Chondrocyte (in vitro differentiated cells): ENCODE data around the gene DNAJB5. TPM values are rescaled to one million over a fixed set of nuclear protein-coding genes. Genes with fewer than 3 reads are reported as not detected.

Source experiments
- DNase-seq: peaks from one replicate; pipeline ENCODE4 v3.0.0; 2021; ENCODE audit warnings: mixed read lengths, low spot score
- H3K27ac Mint-ChIP-seq: one replicate; pipeline ENCODE4 v1.8.0; 2021; ENCODE audit warnings: mild to moderate bottlenecking, moderate library complexity, mixed read lengths; ENCODE audit not compliant: unreplicated experiment
- H3K27me3 Mint-ChIP-seq: 2 replicates; pipeline ENCODE4 v1.8.0; 2021; ENCODE audit warnings: low read depth, mixed read lengths
- H3K36me3 Mint-ChIP-seq: 2 replicates; pipeline ENCODE4 v1.8.0; 2021; ENCODE audit warnings: low read depth, mixed read lengths
- H3K4me1 Mint-ChIP-seq: 2 replicates; pipeline ENCODE4 v1.8.0; 2021; ENCODE audit warnings: low read depth, mild to moderate bottlenecking, mixed read lengths
- H3K4me3 Mint-ChIP-seq: one replicate; pipeline ENCODE4 v1.8.0; 2021; ENCODE audit warnings: mild to moderate bottlenecking, moderate library complexity, mixed read lengths; ENCODE audit not compliant: unreplicated experiment
- H3K9me3 Mint-ChIP-seq: 2 replicates; pipeline ENCODE4 v1.8.0; 2021; ENCODE audit warnings: low read depth, mixed read lengths
- total RNA-seq: library from RNA; stranded (reverse); gene quantifications from 3 replicates; pipeline ENCODE4 v1.2.1, GENCODE V29; 2021
- TF ChIP-seq, protein P1 (sequence below): fragments of 200-600 bp; sonication (generic); IDR thresholded peaks from 2 replicates; pipeline ENCODE4 v1.5.0; 2021; ENCODE audit warnings: antibody characterized with exemption, mild to moderate bottlenecking, moderate library complexity

Gene DNAJB5
- total RNA-seq, 1 donor from 2014 or later: 15.2 TPM

GRCh38 chr9:34993502-34994259 lies 4.1 kb downstream of the DNAJB5 start:
- no peak for DNase-seq
- H3K4me1 Mint-ChIP-seq: peaks cover 70% of the 10 kb centered on the region
- no peak overlapping the region for H3K4me3 Mint-ChIP-seq

GRCh38 chr9:34994260-34994899 lies 4.8 kb downstream of the DNAJB5 start:
- Mint-ChIP-seq H3K4me3 (no peak overlapping the region), H3K36me3 (peaks cover 10% of the 10 kb centered on the region), H3K4me1 (peaks cover 63% of the 10 kb centered on the region), H3K27me3 (no peaks in the 10 kb centered on the region), H3K27ac (peak overlapping the region; percentile 92), H3K9me3 (no peaks in the 10 kb centered on the region)
- DNase-seq: no peak
- TF ChIP-seq, protein P1, sequence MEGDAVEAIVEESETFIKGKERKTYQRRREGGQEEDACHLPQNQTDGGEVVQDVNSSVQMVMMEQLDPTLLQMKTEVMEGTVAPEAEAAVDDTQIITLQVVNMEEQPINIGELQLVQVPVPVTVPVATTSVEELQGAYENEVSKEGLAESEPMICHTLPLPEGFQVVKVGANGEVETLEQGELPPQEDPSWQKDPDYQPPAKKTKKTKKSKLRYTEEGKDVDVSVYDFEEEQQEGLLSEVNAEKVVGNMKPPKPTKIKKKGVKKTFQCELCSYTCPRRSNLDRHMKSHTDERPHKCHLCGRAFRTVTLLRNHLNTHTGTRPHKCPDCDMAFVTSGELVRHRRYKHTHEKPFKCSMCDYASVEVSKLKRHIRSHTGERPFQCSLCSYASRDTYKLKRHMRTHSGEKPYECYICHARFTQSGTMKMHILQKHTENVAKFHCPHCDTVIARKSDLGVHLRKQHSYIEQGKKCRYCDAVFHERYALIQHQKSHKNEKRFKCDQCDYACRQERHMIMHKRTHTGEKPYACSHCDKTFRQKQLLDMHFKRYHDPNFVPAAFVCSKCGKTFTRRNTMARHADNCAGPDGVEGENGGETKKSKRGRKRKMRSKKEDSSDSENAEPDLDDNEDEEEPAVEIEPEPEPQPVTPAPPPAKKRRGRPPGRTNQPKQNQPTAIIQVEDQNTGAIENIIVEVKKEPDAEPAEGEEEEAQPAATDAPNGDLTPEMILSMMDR: peak; percentile 77

More at GRCh38 chr9:34993502-34994259, 4.1 kb downstream of the DNAJB5 start:
- Mint-ChIP-seq H3K27me3 (no peaks in the 10 kb centered on the region), H3K27ac (peak overlapping the region; percentile 92), H3K36me3 (peaks cover 10% of the 10 kb centered on the region), H3K9me3 (no peaks in the 10 kb centered on the region)
- TF ChIP-seq, protein P1: no peak

- no peak for DNase-seq
These were observed 5.5 kb downstream of the DNAJB5 start for GRCh38 chr9:34994900-34995669.

GRCh38 chr9:34995670-34996060 lies 6.1 kb downstream of the DNAJB5 start:
- TF ChIP-seq, protein P1: no peak
- Mint-ChIP-seq H3K4me3 (no peak overlapping the region), H3K27ac (peak overlapping the region; percentile 92), H3K27me3 (no peaks in the 10 kb centered on the region), H3K4me1 (peaks cover 56% of the 10 kb centered on the region), H3K36me3 (peaks cover 10% of the 10 kb centered on the region), H3K9me3 (no peaks in the 10 kb centered on the region)
- DNase-seq: no peak

More at GRCh38 chr9:34994900-34995669, 5.5 kb downstream of the DNAJB5 start:
- H3K27me3 Mint-ChIP-seq: no peaks in the 10 kb centered on the region
- peaks cover 10% of the 10 kb centered on the region for H3K36me3 Mint-ChIP-seq
- H3K4me3 Mint-ChIP-seq: no peak overlapping the region
- H3K4me1 Mint-ChIP-seq: peaks cover 62% of the 10 kb centered on the region
- peak overlapping the region; percentile 92 for H3K27ac Mint-ChIP-seq
- TF ChIP-seq, protein P1: no peak
- no peaks in the 10 kb centered on the region for H3K9me3 Mint-ChIP-seq
